Measurements from ENCODE around the gene DDX54. TPM values are rescaled to one million over a fixed set of nuclear protein-coding genes. Genes with fewer than 3 reads are reported as not detected.

The DDX54 gene
- total and polyA plus RNA-seq, 4 donors: 17.9 to 75.3 (median 51.9) TPM

GRCh38 chr12:113146999-113147398 lies 38.3 kb downstream of the DDX54 start:
- Histone ChIP-seq H3K27ac (ENCODE audit: low read depth in 1 of 2, low read length in 1 of 2) (no peak overlapping the region), H3K4me3 (no peak overlapping the region), H3K9ac (ENCODE audit: insufficient read depth in 1 of 2, low read length in 2 of 2) (no peak overlapping the region), H3K9me3 (ENCODE audit: control insufficient read depth in 4 of 4, insufficient read depth in 3 of 4, low read length in 3 of 4) (peaks cover 0 to 3% (median 0%) of the 10 kb centered on the region in 4 donors), H3K27me3 (ENCODE audit: control insufficient read depth in 3 of 3, insufficient read depth in 3 of 3, low read length in 2 of 3) (peaks cover 0 to 6% (median 5%) of the 10 kb centered on the region in 3 donors), H3K36me3 (ENCODE audit: control insufficient read depth in 4 of 4, insufficient read depth in 4 of 4, low read length in 4 of 4) (no peaks in the 10 kb centered on the region), H3K4me1 (ENCODE audit: control insufficient read depth in 5 of 5, insufficient read depth in 5 of 5, low read length in 5 of 5) (peaks cover 0 to 7% (median 0%) of the 10 kb centered on the region in 5 donors)
- DNase-seq (no peak), ATAC-seq (ENCODE audit: insufficient read depth, low FRiP score) (no peak)
- no peak for TF ChIP-seq CTCF (IDR thresholded peaks at IDR 0.05; ENCODE audit: control extremely low read depth, extremely low read depth)
- WGBS, 2 donors: 76 to 87% methylated on average over 2 of the region's 2 CpGs

- WGBS, 2 donors: 71 to 82% methylated on average over 12 of the region's 12 CpGs
- DNase-seq: no peak
- ATAC-seq (ENCODE audit: insufficient read depth, low FRiP score): no peak
- H3K9ac ChIP-seq (ENCODE audit: insufficient read depth in 1 of 2, low read length in 2 of 2): no peak overlapping the region
- H3K36me3 ChIP-seq (ENCODE audit: control insufficient read depth in 4 of 4, insufficient read depth in 4 of 4, low read length in 4 of 4): no peaks in the 10 kb centered on the region
- H3K4me1 ChIP-seq (ENCODE audit: control insufficient read depth in 5 of 5, insufficient read depth in 5 of 5, low read length in 5 of 5): peaks cover 0 to 7% (median 0%) of the 10 kb centered on the region in 5 donors
- peaks cover 0 to under 1% (median 0%) of the 10 kb centered on the region in 3 donors for H3K27me3 ChIP-seq (ENCODE audit: control insufficient read depth in 3 of 3, insufficient read depth in 3 of 3, low read length in 2 of 3)
- H3K9me3 ChIP-seq (ENCODE audit: control insufficient read depth in 4 of 4, insufficient read depth in 3 of 4, low read length in 3 of 4): peaks cover 0 to 3% (median 0%) of the 10 kb centered on the region in 4 donors
- no peak overlapping the region for H3K4me3 ChIP-seq
- TF ChIP-seq CTCF (IDR thresholded peaks at IDR 0.05; ENCODE audit: control extremely low read depth, extremely low read depth): no peak
- H3K27ac ChIP-seq (ENCODE audit: low read depth in 1 of 2, low read length in 1 of 2): no peak overlapping the region
These were observed 39.3 kb downstream of the DDX54 start for GRCh38 chr12:113145720-113146551.

DNA sequence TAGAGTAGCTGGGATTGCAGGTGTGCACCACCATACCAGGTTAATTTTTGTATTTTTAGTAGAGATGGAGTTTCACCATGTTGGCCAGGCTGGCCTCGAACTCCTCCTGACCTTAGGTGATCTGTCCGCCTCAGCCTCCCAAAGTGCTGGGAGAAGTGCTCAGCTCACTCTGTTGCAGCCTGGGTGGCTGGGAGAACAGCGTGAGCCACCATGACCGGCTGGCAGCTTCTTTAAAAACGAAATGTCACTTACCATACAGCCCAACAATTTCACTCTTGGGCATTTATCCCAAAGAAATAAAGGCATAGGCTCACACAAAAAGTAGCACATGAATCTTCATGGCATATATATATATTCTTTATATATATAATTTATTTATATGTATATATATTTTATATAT lies 40.5 kb downstream of the DDX54 start:
- no peak overlapping the region for H3K27ac ChIP-seq (ENCODE audit: low read depth in 1 of 2, low read length in 1 of 2)
- H3K4me1 ChIP-seq (ENCODE audit: control insufficient read depth in 5 of 5, insufficient read depth in 5 of 5, low read length in 5 of 5): peaks cover 0 to 6% (median 0%) of the 10 kb centered on the region in 5 donors
- no peak overlapping the region for H3K4me3 ChIP-seq
- DNase-seq: no peak
- no peaks in the 10 kb centered on the region for H3K27me3 ChIP-seq (ENCODE audit: control insufficient read depth in 3 of 3, insufficient read depth in 3 of 3, low read length in 2 of 3)
- peaks cover 0 to 3% (median 0%) of the 10 kb centered on the region in 4 donors for H3K9me3 ChIP-seq (ENCODE audit: control insufficient read depth in 4 of 4, insufficient read depth in 3 of 4, low read length in 3 of 4)
- ATAC-seq (ENCODE audit: insufficient read depth, low FRiP score): no peak
- 75 to 92% methylated on average over 5 of the region's 5 CpGs for WGBS, 2 donors
- TF ChIP-seq CTCF (IDR thresholded peaks at IDR 0.05; ENCODE audit: control extremely low read depth, extremely low read depth): no peak
- no peaks in the 10 kb centered on the region for H3K36me3 ChIP-seq (ENCODE audit: control insufficient read depth in 4 of 4, insufficient read depth in 4 of 4, low read length in 4 of 4)
- no peak overlapping the region for H3K9ac ChIP-seq (ENCODE audit: insufficient read depth in 1 of 2, low read length in 2 of 2)

Data from lung (tissue), 12 donors.